Measurements from ENCODE around the gene SF3A1. TPM values are rescaled to one million over a fixed set of nuclear protein-coding genes. Genes with fewer than 3 reads are reported as not detected.
"Not testable (repeated sequence)": the region's sequence is repeated elsewhere in the genome, so short reads cannot be mapped to it uniquely, and the experiment has no call there.

The SF3A1 gene, protein sequence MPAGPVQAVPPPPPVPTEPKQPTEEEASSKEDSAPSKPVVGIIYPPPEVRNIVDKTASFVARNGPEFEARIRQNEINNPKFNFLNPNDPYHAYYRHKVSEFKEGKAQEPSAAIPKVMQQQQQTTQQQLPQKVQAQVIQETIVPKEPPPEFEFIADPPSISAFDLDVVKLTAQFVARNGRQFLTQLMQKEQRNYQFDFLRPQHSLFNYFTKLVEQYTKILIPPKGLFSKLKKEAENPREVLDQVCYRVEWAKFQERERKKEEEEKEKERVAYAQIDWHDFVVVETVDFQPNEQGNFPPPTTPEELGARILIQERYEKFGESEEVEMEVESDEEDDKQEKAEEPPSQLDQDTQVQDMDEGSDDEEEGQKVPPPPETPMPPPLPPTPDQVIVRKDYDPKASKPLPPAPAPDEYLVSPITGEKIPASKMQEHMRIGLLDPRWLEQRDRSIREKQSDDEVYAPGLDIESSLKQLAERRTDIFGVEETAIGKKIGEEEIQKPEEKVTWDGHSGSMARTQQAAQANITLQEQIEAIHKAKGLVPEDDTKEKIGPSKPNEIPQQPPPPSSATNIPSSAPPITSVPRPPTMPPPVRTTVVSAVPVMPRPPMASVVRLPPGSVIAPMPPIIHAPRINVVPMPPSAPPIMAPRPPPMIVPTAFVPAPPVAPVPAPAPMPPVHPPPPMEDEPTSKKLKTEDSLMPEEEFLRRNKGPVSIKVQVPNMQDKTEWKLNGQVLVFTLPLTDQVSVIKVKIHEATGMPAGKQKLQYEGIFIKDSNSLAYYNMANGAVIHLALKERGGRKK
- 10 to 100 TPM; 38.5 to 71.7 (median 60.4) TPM for total RNA-seq

DNA sequence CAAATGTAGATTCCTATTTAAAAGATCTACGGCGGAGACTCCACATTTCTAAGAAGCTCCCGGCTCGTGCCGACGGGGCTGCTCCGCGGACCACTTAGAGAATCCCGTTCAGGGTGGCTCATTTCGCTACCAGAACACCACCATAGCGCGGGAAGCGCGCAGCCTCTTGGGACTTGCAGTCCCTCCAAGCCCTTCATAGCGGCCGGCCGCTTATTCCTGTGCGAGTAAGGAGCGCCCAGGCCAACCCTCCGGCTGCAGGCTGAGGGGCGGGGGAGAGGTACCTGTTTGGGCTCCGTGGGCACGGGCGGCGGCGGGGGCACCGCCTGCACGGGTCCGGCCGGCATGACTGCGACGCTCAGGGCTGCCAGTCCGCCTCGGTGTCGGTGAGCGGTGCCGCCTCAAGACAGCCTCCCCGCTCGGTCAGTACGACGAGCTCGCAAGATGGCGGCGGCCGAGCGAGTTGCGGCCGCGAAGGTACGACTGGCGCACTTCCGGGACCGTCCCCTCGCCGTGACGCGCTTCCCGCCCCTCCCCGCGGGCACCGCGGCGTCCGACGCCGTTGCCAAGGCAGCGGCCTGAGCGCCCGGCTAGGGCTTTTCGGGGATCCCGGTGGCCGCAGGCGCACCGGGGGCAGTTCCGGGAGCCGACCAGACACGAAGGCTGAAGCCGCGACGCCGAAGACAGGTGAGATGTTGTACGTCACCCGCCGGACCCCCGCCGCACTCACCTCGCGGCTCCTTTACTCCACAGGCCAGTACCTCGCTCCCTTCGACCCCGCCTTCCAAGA is at the start of gene SF3A1, which contains the start of gene CCDC157:
TSS of gene SF3A1 (minus strand) at position 446 of the 787 bp plus-strand sequence. CDS start at position 344, 102 bp downstream.
TSS of gene CCDC157 (plus strand) at position 559 of the 787 bp plus-strand sequence. CDS start 8,994 bp downstream, outside the sequence.
- TF ChIP-seq, protein P1, sequence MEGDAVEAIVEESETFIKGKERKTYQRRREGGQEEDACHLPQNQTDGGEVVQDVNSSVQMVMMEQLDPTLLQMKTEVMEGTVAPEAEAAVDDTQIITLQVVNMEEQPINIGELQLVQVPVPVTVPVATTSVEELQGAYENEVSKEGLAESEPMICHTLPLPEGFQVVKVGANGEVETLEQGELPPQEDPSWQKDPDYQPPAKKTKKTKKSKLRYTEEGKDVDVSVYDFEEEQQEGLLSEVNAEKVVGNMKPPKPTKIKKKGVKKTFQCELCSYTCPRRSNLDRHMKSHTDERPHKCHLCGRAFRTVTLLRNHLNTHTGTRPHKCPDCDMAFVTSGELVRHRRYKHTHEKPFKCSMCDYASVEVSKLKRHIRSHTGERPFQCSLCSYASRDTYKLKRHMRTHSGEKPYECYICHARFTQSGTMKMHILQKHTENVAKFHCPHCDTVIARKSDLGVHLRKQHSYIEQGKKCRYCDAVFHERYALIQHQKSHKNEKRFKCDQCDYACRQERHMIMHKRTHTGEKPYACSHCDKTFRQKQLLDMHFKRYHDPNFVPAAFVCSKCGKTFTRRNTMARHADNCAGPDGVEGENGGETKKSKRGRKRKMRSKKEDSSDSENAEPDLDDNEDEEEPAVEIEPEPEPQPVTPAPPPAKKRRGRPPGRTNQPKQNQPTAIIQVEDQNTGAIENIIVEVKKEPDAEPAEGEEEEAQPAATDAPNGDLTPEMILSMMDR (IDR thresholded peaks at IDR 0.05) = no peak
- ATAC-seq (ENCODE audit: low FRiP score) = peak; percentile 97
- DNase-seq (ENCODE audit: low spot score) = peak; percentile 58

DNA sequence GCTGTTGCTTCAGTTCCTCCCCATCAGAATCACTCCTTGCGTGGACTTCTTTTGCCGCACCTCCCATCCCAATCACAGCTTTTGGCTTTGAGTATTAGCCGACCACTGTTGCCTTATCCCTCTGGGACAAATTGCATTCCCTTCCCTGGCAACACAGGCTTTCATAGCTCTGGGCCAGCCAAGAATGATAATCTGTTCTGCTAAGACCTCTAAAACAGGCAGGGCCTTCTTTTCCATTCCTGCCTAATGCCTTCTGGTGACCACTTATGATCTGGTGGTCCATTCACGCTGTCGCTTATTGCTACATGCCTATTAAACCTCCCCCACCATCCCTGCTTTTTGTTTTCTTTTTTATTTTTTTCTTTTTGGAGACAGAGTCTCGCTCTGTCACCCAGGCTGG is 49.7 kb upstream of the SF3A1 start:
- TF ChIP-seq, protein P1 (IDR thresholded peaks at IDR 0.05) = no peak
- DNase-seq (ENCODE audit: low spot score) = no peak
- ATAC-seq (ENCODE audit: low FRiP score) = no peak

DNA sequence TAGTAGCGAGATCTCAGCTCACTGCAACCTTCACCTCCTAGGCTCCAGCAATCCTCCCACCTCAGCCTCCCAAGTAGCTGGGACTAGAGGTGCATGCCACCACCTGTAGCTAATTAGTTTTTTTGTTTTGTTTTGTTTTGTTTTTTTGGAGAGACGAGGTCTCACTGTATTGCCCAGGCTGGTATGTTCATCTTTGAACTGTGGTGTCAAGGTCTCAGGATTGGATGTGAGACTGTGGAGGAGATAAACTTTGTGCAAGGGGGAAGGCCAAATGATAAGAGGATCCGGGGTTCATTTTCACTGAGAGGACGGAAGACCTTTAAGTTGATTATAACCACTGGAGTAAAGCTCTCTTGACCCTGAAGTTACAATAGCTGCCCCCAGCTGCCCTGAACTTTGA is 49.0 kb upstream of the SF3A1 start:
- DNase-seq (ENCODE audit: low spot score) (no peak), ATAC-seq (ENCODE audit: low FRiP score) (no peak)
- TF ChIP-seq, protein P1 (IDR thresholded peaks at IDR 0.05) = no peak

DNA sequence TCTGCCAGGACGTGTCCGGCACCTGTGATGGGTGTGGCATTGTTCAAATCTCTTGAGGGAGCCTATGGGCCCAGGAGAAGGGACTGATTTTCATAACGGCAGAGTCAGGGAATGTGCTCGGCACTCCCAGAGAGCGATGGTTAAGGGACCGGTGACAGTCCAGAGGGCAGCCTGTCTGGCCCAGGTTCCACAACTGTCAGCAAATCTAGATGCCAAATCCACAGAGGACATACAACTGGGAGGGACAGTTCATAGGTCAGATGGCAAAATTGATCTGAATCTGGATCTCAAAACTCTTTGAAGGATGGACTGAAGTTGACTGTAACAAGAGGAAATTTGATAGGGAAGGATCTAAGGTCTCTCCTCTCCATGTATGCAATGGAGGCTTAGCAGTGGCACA is 47.6 kb upstream of the SF3A1 start:
- ATAC-seq (ENCODE audit: low FRiP score) (no peak), DNase-seq (ENCODE audit: low spot score) (no peak)
- TF ChIP-seq, protein P1 (IDR thresholded peaks at IDR 0.05) = no peak

DNA sequence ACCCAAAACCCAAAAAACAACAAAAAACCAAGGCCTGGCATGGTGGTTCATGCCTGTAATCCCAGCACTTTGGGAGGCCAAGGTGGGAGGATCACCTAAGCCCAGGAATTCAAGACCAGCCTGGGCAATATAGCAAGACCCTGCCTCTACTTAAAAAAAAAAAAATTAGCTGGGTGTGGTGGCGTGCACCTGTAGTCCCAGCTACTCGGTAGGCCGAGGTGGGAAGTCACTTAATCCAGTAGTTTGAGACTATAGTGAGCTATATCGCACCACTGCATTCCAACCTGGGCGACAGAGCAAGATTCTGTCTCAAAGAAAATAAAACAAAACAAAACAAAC is 46.0 kb upstream of the SF3A1 start:
- not testable (repeated sequence) for ATAC-seq (ENCODE audit: low FRiP score); DNase-seq (ENCODE audit: low spot score)

DNA sequence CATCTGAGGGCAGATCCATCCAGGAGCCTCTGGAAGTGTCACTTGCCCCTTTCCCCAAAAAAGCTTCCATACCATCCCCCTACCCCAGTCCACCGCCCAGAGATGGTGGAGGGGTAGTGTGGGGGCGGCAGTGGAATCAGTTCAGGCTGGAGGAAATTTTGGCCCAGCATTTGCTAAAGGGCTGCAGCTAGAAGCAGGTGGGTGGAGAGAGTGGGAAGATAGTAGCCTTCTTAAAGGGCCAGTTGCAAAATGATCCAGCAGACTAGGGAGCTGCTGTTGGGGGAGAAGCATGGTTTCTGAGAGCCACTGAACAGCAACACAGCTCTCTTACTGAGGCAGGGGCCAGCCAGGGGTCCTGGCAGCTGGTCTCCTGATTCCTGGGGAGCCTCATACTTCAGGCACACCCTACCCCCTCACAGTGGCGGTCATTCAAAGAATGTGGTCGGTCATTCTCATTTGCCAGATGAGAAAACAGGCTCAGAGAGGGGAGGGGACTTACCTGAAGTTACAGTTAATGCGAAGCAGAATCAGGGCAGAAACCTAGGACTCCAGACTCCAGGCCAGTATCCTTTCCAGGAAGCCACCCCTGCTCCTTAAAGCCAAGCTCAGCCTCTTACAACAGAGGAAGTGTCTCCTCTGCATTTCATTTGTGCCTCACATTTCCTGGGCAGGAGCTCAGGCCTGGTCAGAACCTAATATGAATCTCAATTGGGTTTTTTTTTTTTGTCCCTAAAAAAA is 45.5 kb upstream of the SF3A1 start:
- DNase-seq (ENCODE audit: low spot score) (no peak), ATAC-seq (ENCODE audit: low FRiP score) (no peak)
- TF ChIP-seq, protein P1 (IDR thresholded peaks at IDR 0.05) = no peak

DNA sequence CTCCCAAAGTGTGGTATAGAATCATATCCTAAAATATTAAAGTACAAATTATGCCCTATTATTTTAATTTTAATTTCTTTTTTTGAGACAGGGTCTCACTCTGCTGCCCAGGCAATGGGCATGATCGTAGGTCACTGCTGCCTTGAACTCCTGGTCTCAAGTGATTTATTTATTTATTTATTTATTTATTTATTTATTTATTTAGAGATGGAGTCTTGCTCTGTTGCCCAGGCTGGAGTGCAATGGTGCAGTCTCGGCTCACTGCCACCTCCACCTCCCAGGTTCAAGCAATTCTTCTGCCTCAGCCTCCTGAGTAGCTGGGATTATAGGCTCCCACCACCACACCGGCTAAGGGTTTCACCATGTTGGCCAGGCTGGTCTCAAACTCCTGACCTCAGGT is 44.3 kb upstream of the SF3A1 start:
- not testable (repeated sequence) for ATAC-seq (ENCODE audit: low FRiP score); DNase-seq (ENCODE audit: low spot score)

Measured in omental fat pad (tissue), 4 donors.